ENCODE data around the gene ASB18. TPM values are rescaled to one million over a fixed set of nuclear protein-coding genes. Genes with fewer than 3 reads are reported as not detected.

Gene ASB18
- total and polyA plus RNA-seq, 4 donors: not detected

GRCh38 chr2:236308855-236309668, 44.9 kb upstream of the ASB18 start:
- no peak for TF ChIP-seq EGR1 (IDR thresholded peaks at IDR 0.05; ENCODE audit: low read depth in 2 of 2)
- TF ChIP-seq FOXA2 (IDR thresholded peaks at IDR 0.05): no peak
- TF ChIP-seq RXRA (IDR thresholded peaks at IDR 0.05): no peak
- TF ChIP-seq REST (IDR thresholded peaks at IDR 0.05): no peak
- no peak for TF ChIP-seq NR2F2 (IDR thresholded peaks at IDR 0.05)
- TF ChIP-seq YY1 (IDR thresholded peaks at IDR 0.05): no peak
- TF ChIP-seq HNF4G (IDR thresholded peaks at IDR 0.05): no peak
- TF ChIP-seq TAF1 (conservative IDR thresholded peaks at IDR 0.05): no peak
- no peak for TF ChIP-seq ATF3 (IDR thresholded peaks at IDR 0.05)
- TF ChIP-seq HNF4A (conservative IDR thresholded peaks at IDR 0.05): no peak
- TF ChIP-seq ZBTB33 (IDR thresholded peaks at IDR 0.05): no peak
- no peak for TF ChIP-seq GABPA (IDR thresholded peaks at IDR 0.05 in 1 of 2, conservative IDR thresholded peaks at IDR 0.05 in 1 of 2)
- no peak for TF ChIP-seq CTCF (IDR thresholded peaks at IDR 0.05; ENCODE audit: low read depth, low read length, missing input control)
- TF ChIP-seq RAD21 (IDR thresholded peaks at IDR 0.05): no peak
- no peak for DNase-seq (ENCODE audit: low spot score)
- Histone ChIP-seq H3K27me3 (ENCODE audit: control insufficient read depth in 4 of 4, insufficient read depth in 4 of 4, low read length in 3 of 4) (peaks cover 0 to 3% (median 0%) of the 10 kb centered on the region in 4 donors), H3K36me3 (ENCODE audit: control insufficient read depth in 4 of 4, insufficient read depth in 3 of 4, low read depth in 1 of 4, low read length in 3 of 4) (no peaks in the 10 kb centered on the region), H3K9ac (ENCODE audit: low read depth in 1 of 2, low read length in 2 of 2) (no peak overlapping the region), H3K27ac (ENCODE audit: low read depth in 1 of 2, low read length in 2 of 2) (no peak overlapping the region), H3K9me3 (ENCODE audit: control insufficient read depth in 4 of 4, low read length in 3 of 4) (no peaks in the 10 kb centered on the region), H3K4me3 (ENCODE audit: low read depth in 1 of 3, low read length in 3 of 3) (no peak overlapping the region), H3K4me1 (ENCODE audit: control insufficient read depth in 4 of 4, insufficient read depth in 4 of 4, low read length in 3 of 4) (no peaks in the 10 kb centered on the region)
- WGBS: 65% methylated on average over 19 of the region's 19 CpGs

- Histone ChIP-seq H3K4me1 (ENCODE audit: control insufficient read depth in 4 of 4, insufficient read depth in 4 of 4, low read length in 3 of 4) (no peaks in the 10 kb centered on the region), H3K9ac (ENCODE audit: low read depth in 1 of 2, low read length in 2 of 2) (no peak overlapping the region), H3K4me3 (ENCODE audit: low read depth in 1 of 3, low read length in 3 of 3) (no peak overlapping the region), H3K27ac (ENCODE audit: low read depth in 1 of 2, low read length in 2 of 2) (no peak overlapping the region), H3K27me3 (ENCODE audit: control insufficient read depth in 4 of 4, insufficient read depth in 4 of 4, low read length in 3 of 4) (peaks cover 0 to 3% (median 0%) of the 10 kb centered on the region in 4 donors), H3K36me3 (ENCODE audit: control insufficient read depth in 4 of 4, insufficient read depth in 3 of 4, low read depth in 1 of 4, low read length in 3 of 4) (no peaks in the 10 kb centered on the region), H3K9me3 (ENCODE audit: control insufficient read depth in 4 of 4, low read length in 3 of 4) (no peaks in the 10 kb centered on the region)
- TF ChIP-seq CTCF (IDR thresholded peaks at IDR 0.05; ENCODE audit: low read depth, low read length, missing input control): no peak
- 81% methylated on average over 12 of the region's 12 CpGs for WGBS
- no peak for DNase-seq (ENCODE audit: low spot score)
These were observed 43.4 kb upstream of the ASB18 start for GRCh38 chr2:236307641-236308040.
